Measurements from ENCODE around the gene MTCL1. TPM values are rescaled to one million over a fixed set of nuclear protein-coding genes. Genes with fewer than 3 reads are reported as not detected.

MTCL1 gene
- total and polyA plus RNA-seq, 2 of the 8 experiments (the other 6 are each of a cell fraction or from before 2014, with no cell fraction given): 16.6 to 60.8 TPM

- Histone ChIP-seq H3K27ac (ENCODE audit: low read depth, low read length) (no peak overlapping the region), H3K4me3 (ENCODE audit: extremely low read depth in 1 of 4, insufficient read depth in 2 of 4, low read depth in 3 of 4, low read length in 4 of 4) (no peak overlapping the region), H3K14ac (ENCODE audit: insufficient read length) (no peak overlapping the region), H4K20me1 (replicated peaks in 1 of 2; ENCODE audit: control insufficient read depth in 1 of 2, insufficient read depth in 2 of 2, low read length in 2 of 2) (no peaks in the 10 kb centered on the region), H4K5ac (ENCODE audit: insufficient read length, low read depth, low read length) (no peak overlapping the region), H4K8ac (ENCODE audit: extremely low read depth, insufficient read depth, low read length) (no peak overlapping the region), H3K4me2 (ENCODE audit: insufficient read depth in 1 of 2, low read depth in 2 of 2, low read length in 2 of 2) (no peak overlapping the region), H3K23me2 (ENCODE audit: low read depth, low read length) (no peaks in the 10 kb centered on the region), H3K23ac (ENCODE audit: insufficient read length) (no peak overlapping the region), H2AFZ (ENCODE audit: low read length) (no peak overlapping the region), H4K91ac (replicated peaks; ENCODE audit: insufficient read length, low read length) (no peak overlapping the region), H3K18ac (ENCODE audit: extremely low read depth, low read length) (no peak overlapping the region), H3K4me1 (replicated peaks in 1 of 4; ENCODE audit: control insufficient read depth in 3 of 4, insufficient read depth in 4 of 4, low read length in 3 of 4) (peaks cover 3 to 8% (median 4%) of the 10 kb centered on the region in 4 experiments; a peak in 4 of 7 replicates), H2BK5ac (ENCODE audit: low read depth, low read length) (no peak overlapping the region), H3K56ac (replicated peaks; ENCODE audit: insufficient read length, low read depth, low read length) (no peak overlapping the region), H3K36me3 (ENCODE audit: control insufficient read depth in 2 of 4, insufficient read depth in 4 of 4, low read length in 3 of 4) (peaks cover 0 to 8% (median 4%) of the 10 kb centered on the region in 4 experiments; a peak in 4 of 8 replicates), H2BK15ac (ENCODE audit: low read length) (no peak overlapping the region), H3K79me1 (ENCODE audit: low read depth, low read length) (no peaks in the 10 kb centered on the region), H3K4ac (replicated peaks; ENCODE audit: insufficient read length, low read depth, low read length) (no peak overlapping the region), H2BK20ac (ENCODE audit: low read length) (no peak overlapping the region), H3K79me2 (ENCODE audit: control insufficient read depth in 1 of 2, insufficient read depth in 2 of 2, low read length in 2 of 2) (peaks cover 0 to 26% of the 10 kb centered on the region in 2 experiments; a peak in 2 of 4 replicates), H3K27me3 (replicated peaks in 1 of 4; ENCODE audit: control insufficient read depth in 3 of 4, extremely low read depth in 1 of 4, insufficient read depth in 3 of 4, low read length in 3 of 4) (no peaks in the 10 kb centered on the region), H2BK120ac (replicated peaks; ENCODE audit: low read depth, low read length) (no peak overlapping the region), H3K9me3 (ENCODE audit: insufficient read depth in 2 of 2, low read depth in 1 of 2, low read length in 1 of 2) (no peaks in the 10 kb centered on the region), H2BK12ac (ENCODE audit: low read depth, low read length) (no peak overlapping the region), H2AK5ac (ENCODE audit: low read depth, low read length) (no peak overlapping the region), H3K9ac (replicated peaks in 1 of 4; ENCODE audit: extremely low read depth in 1 of 4, low read depth in 3 of 4, low read length in 3 of 4) (no peak overlapping the region)
- no peak for DNase-seq (ENCODE audit: low read depth in 1 of 2, low spot score in 2 of 2)
- no peak for TF ChIP-seq ASH2L (IDR thresholded peaks at IDR 0.05; ENCODE audit: low read length)
- no peak for TF ChIP-seq CTBP2 (IDR thresholded peaks at IDR 0.05; ENCODE audit: borderline replicate concordance, insufficient read depth, insufficient read length, low read length)
- no peak for TF ChIP-seq SIN3A (conservative IDR thresholded peaks at IDR 0.05 in 1 of 2, IDR thresholded peaks at IDR 0.05 in 1 of 2; ENCODE audit: low read depth in 1 of 2, low read length in 2 of 2)
- TF ChIP-seq CBX5 (IDR thresholded peaks at IDR 0.05; ENCODE audit: low read depth, low read length): no peak
- TF ChIP-seq HDAC2 (IDR thresholded peaks at IDR 0.05; ENCODE audit: borderline replicate concordance in 1 of 2, low read depth in 2 of 2, low read length in 2 of 2): no peak
- ChIA-PET CTCF (ENCODE audit: partially characterized antibody) (interaction anchor here (0.6 to 0.9 kb wide), 3 partner anchors 10 to 29 kb away, joined by 3 read pairs; no protein-coding TSS in a partner anchor), POLR2A (ENCODE audit: partially characterized antibody) (interaction anchor here (1.0 kb wide), 1 partner anchor 10 kb away, joined by 3 read pairs; no protein-coding TSS in a partner anchor)
- FAIRE-seq: no peak
- 98% methylated on average over 4 of the region's 4 CpGs; no CpG with 5 or more reads in 1 of the 2 experiments for WGBS, 2 experiments (ENCODE audit: extremely low coverage in 1 of 2, insufficient coverage in 1 of 2, insufficient read length in 1 of 2, insufficient replicate concordance in 2 of 2, low coverage in 1 of 2, low lambda C conversion rate in 2 of 2, missing lambda C conversion rate in 1 of 2)
Measured at GRCh38 chr18:8726963-8727705, 21.8 kb downstream of the MTCL1 start.
